ENCODE measurements around the gene MOG.

Gene MOG

GRCh38 chr6:29619578-29620160, 37.2 kb upstream of the MOG start:
- TF ChIP-seq CREB1 (IDR thresholded peaks at IDR 0.05; ENCODE audit: low read depth) (no peak), EGR1 (IDR thresholded peaks at IDR 0.05) (no peak), FOXM1 (IDR thresholded peaks at IDR 0.05; ENCODE audit: borderline replicate concordance, low read depth) (no peak), NFIC (IDR thresholded peaks at IDR 0.05) (no peak), RAD21 (IDR thresholded peaks at IDR 0.05; ENCODE audit: low read depth) (no peak), YY1 (IDR thresholded peaks at IDR 0.05; ENCODE audit: low read depth) (no peak), CEBPB (IDR thresholded peaks at IDR 0.05) (no peak), ZBTB7A (IDR thresholded peaks at IDR 0.05; ENCODE audit: low read depth) (no peak)

DNA sequence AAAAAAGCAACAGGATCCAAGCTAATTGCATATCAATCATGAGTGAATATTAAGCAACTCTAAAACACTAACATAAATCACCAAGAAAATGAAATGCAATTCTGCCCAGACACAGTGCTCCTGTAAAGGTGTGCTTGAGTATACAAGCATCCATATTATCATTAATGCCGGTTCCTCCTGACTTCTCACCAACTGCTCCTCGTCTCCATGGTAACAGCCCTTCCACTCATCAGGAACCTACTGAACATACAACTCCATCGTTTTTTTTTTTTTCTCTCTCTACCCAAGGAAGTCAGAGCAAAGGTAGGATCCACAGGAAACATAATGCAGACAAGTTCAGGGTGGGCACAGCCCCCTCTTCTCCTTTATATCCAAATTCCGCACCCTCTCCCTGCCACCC, 36.3 kb upstream of the MOG start:
- TF ChIP-seq CREB1 (IDR thresholded peaks at IDR 0.05; ENCODE audit: low read depth): no peak
- no peak for TF ChIP-seq EGR1 (IDR thresholded peaks at IDR 0.05)
- no peak for TF ChIP-seq YY1 (IDR thresholded peaks at IDR 0.05; ENCODE audit: low read depth)
- TF ChIP-seq EP300 (IDR thresholded peaks at IDR 0.05; ENCODE audit: borderline replicate concordance): no peak
- no peak for TF ChIP-seq NFIC (IDR thresholded peaks at IDR 0.05)
- no peak for TF ChIP-seq USF1 (IDR thresholded peaks at IDR 0.05)
- no peak for TF ChIP-seq RAD21 (IDR thresholded peaks at IDR 0.05; ENCODE audit: low read depth)
- no peak for TF ChIP-seq TAF1 (IDR thresholded peaks at IDR 0.05; ENCODE audit: low read depth)
- TF ChIP-seq ZBTB7A (IDR thresholded peaks at IDR 0.05; ENCODE audit: low read depth): no peak
- TF ChIP-seq TCF12 (IDR thresholded peaks at IDR 0.05; ENCODE audit: low read depth): no peak
- TF ChIP-seq FOXM1 (IDR thresholded peaks at IDR 0.05; ENCODE audit: borderline replicate concordance, low read depth): no peak
- no peak for TF ChIP-seq TEAD4 (IDR thresholded peaks at IDR 0.05)
- TF ChIP-seq, protein P1, sequence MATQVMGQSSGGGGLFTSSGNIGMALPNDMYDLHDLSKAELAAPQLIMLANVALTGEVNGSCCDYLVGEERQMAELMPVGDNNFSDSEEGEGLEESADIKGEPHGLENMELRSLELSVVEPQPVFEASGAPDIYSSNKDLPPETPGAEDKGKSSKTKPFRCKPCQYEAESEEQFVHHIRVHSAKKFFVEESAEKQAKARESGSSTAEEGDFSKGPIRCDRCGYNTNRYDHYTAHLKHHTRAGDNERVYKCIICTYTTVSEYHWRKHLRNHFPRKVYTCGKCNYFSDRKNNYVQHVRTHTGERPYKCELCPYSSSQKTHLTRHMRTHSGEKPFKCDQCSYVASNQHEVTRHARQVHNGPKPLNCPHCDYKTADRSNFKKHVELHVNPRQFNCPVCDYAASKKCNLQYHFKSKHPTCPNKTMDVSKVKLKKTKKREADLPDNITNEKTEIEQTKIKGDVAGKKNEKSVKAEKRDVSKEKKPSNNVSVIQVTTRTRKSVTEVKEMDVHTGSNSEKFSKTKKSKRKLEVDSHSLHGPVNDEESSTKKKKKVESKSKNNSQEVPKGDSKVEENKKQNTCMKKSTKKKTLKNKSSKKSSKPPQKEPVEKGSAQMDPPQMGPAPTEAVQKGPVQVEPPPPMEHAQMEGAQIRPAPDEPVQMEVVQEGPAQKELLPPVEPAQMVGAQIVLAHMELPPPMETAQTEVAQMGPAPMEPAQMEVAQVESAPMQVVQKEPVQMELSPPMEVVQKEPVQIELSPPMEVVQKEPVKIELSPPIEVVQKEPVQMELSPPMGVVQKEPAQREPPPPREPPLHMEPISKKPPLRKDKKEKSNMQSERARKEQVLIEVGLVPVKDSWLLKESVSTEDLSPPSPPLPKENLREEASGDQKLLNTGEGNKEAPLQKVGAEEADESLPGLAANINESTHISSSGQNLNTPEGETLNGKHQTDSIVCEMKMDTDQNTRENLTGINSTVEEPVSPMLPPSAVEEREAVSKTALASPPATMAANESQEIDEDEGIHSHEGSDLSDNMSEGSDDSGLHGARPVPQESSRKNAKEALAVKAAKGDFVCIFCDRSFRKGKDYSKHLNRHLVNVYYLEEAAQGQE (IDR thresholded peaks at IDR 0.05; ENCODE audit: low read depth): no peak
- TF ChIP-seq, protein P2, sequence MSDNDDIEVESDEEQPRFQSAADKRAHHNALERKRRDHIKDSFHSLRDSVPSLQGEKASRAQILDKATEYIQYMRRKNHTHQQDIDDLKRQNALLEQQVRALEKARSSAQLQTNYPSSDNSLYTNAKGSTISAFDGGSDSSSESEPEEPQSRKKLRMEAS (IDR thresholded peaks at IDR 0.05): no peak

- TF ChIP-seq EGR1 (IDR thresholded peaks at IDR 0.05): no peak
- TF ChIP-seq EP300 (IDR thresholded peaks at IDR 0.05; ENCODE audit: borderline replicate concordance): no peak
- TF ChIP-seq YY1 (IDR thresholded peaks at IDR 0.05; ENCODE audit: low read depth): no peak
- no peak for TF ChIP-seq CEBPB (IDR thresholded peaks at IDR 0.05)
- no peak for TF ChIP-seq TEAD4 (IDR thresholded peaks at IDR 0.05)
- TF ChIP-seq RAD21 (IDR thresholded peaks at IDR 0.05; ENCODE audit: low read depth): no peak
- no peak for TF ChIP-seq ZBTB7A (IDR thresholded peaks at IDR 0.05; ENCODE audit: low read depth)
- no peak for TF ChIP-seq USF1 (IDR thresholded peaks at IDR 0.05)
- TF ChIP-seq, protein P2 (IDR thresholded peaks at IDR 0.05): no peak
- no peak for TF ChIP-seq TCF12 (IDR thresholded peaks at IDR 0.05; ENCODE audit: low read depth)
- TF ChIP-seq, protein P1 (IDR thresholded peaks at IDR 0.05; ENCODE audit: low read depth): no peak
- no peak for TF ChIP-seq CREB1 (IDR thresholded peaks at IDR 0.05; ENCODE audit: low read depth)
- no peak for TF ChIP-seq FOXM1 (IDR thresholded peaks at IDR 0.05; ENCODE audit: borderline replicate concordance, low read depth)
- no peak for TF ChIP-seq TAF1 (IDR thresholded peaks at IDR 0.05; ENCODE audit: low read depth)
Observed at GRCh38 chr6:29624520-29624961, 32.4 kb upstream of the MOG start.

DNA sequence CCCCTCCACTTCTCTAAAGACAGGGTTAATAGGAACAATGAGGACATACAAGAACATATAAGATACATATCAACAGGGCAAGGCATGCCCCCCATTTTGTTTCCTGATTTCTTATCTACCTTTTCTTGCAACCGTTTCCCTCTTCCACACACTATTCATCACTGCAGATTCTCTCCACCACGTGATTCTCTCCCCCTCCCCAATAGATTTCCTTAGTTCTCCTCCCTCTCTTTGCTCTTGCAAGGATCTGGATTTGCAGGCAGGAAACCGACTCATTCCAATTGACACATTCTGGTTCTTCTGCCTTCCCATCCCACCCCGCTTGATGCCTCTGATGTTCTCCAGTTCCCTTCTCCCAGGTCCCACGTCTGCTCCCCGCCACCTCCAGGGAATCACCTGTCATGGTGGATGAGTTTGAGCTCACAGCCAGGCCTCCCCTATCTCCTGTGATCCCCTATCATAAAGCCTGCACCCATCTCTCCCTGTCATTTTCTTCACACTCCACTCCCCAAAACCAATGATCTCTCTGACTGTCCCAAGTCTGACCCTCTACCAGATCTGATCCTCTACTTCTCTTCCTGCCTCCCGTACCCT, 31.5 kb upstream of the MOG start:
- TF ChIP-seq TAF1 (IDR thresholded peaks at IDR 0.05; ENCODE audit: low read depth) (no peak), TCF12 (IDR thresholded peaks at IDR 0.05; ENCODE audit: low read depth) (no peak), RAD21 (IDR thresholded peaks at IDR 0.05; ENCODE audit: low read depth) (no peak), CREB1 (IDR thresholded peaks at IDR 0.05; ENCODE audit: low read depth) (no peak), EGR1 (IDR thresholded peaks at IDR 0.05) (no peak), NFIC (IDR thresholded peaks at IDR 0.05) (no peak), CEBPB (IDR thresholded peaks at IDR 0.05) (no peak), ZBTB7A (IDR thresholded peaks at IDR 0.05; ENCODE audit: low read depth) (no peak)

GRCh38 chr6:29626948-29627754, 29.7 kb upstream of the MOG start:
- TF ChIP-seq, protein P1 (IDR thresholded peaks at IDR 0.05; ENCODE audit: low read depth): no peak
- TF ChIP-seq RAD21 (IDR thresholded peaks at IDR 0.05; ENCODE audit: low read depth) (no peak), CREB1 (IDR thresholded peaks at IDR 0.05; ENCODE audit: low read depth) (no peak), USF1 (IDR thresholded peaks at IDR 0.05) (no peak), EGR1 (IDR thresholded peaks at IDR 0.05) (no peak), TAF1 (IDR thresholded peaks at IDR 0.05; ENCODE audit: low read depth) (no peak), YY1 (IDR thresholded peaks at IDR 0.05; ENCODE audit: low read depth) (no peak), ZBTB7A (IDR thresholded peaks at IDR 0.05; ENCODE audit: low read depth) (no peak)
- TF ChIP-seq, protein P2 (IDR thresholded peaks at IDR 0.05): no peak
